Endodermal cell (in vitro differentiated cells): Measurements from ENCODE around the gene INF2. TPM values are rescaled to one million over a fixed set of nuclear protein-coding genes. Genes with fewer than 3 reads are reported as not detected.

Experiments
- DNase-seq: peaks from one replicate; pipeline ENCODE4 v3.0.0-alpha.2; 2017
- H3K27ac ChIP-seq: 2 replicates; pipeline ENCODE4 v1.5.1; 2013; ENCODE audit warnings: mild to moderate bottlenecking, low read depth, low read length, moderate library complexity
- H3K27me3 ChIP-seq: 2 replicates; pipeline ENCODE4 v1.6.1; 2013; ENCODE audit warnings: mild to moderate bottlenecking, low read length, moderate library complexity; ENCODE audit not compliant: insufficient read depth, control insufficient read depth, poor library complexity, severe bottlenecking
- H3K36me3 ChIP-seq: 2 replicates; pipeline ENCODE4 v1.7.0; 2013; ENCODE audit warnings: mild to moderate bottlenecking, low read length, moderate library complexity; ENCODE audit not compliant: control insufficient read depth, insufficient read depth
- H3K4me1 ChIP-seq: one replicate; pipeline ENCODE4 v1.7.0; 2013; ENCODE audit warnings: low read length; ENCODE audit not compliant: control insufficient read depth, insufficient read depth
- H3K4me3 ChIP-seq: 2 replicates; pipeline ENCODE4 v1.5.1; 2013; ENCODE audit warnings: mild to moderate bottlenecking, low read length, moderate library complexity
- H3K9ac ChIP-seq: 2 replicates; pipeline ENCODE4 v1.6.1; 2013; ENCODE audit warnings: mild to moderate bottlenecking, low read length, moderate library complexity; ENCODE audit not compliant: poor library complexity, severe bottlenecking; ENCODE audit errors: extremely low read depth
- H3K9me3 ChIP-seq: 2 replicates; pipeline ENCODE4 v1.6.1; 2013; ENCODE audit warnings: mild to moderate bottlenecking, low read length, moderate library complexity; ENCODE audit not compliant: control insufficient read depth
- H3K27ac Mint-ChIP-seq: 2 replicates; pipeline ENCODE4 v1.8.0; 2020; ENCODE audit warnings: mixed read lengths
- H3K27me3 Mint-ChIP-seq: 2 replicates; pipeline ENCODE4 v1.8.0; 2021; ENCODE audit warnings: mild to moderate bottlenecking, mixed read lengths; ENCODE audit not compliant: insufficient read depth
- H3K36me3 Mint-ChIP-seq: 2 replicates; pipeline ENCODE4 v1.8.0; 2020; ENCODE audit warnings: low read depth, mixed read lengths
- H3K4me1 Mint-ChIP-seq: 2 replicates; pipeline ENCODE4 v1.8.0; 2020; ENCODE audit warnings: mixed read lengths
- H3K4me3 Mint-ChIP-seq: 2 replicates; pipeline ENCODE4 v1.8.0; 2020; ENCODE audit warnings: mild to moderate bottlenecking, moderate library complexity, mixed read lengths
- H3K9me3 Mint-ChIP-seq: 2 replicates; pipeline ENCODE4 v1.8.0; 2020; ENCODE audit warnings: mild to moderate bottlenecking, mixed read lengths
- CTCF ChIP-seq: fragments of 200-600 bp; sonication (generic); conservative IDR thresholded peaks from 2 replicates; pipeline ENCODE4 v1.5.0; 2021; ENCODE audit warnings: antibody characterized with exemption, mild to moderate bottlenecking
- WGBS, 2 experiments: methylation state at CpG; one replicate each; pipeline versions ENCODE4 v1.1.5 to v1.1.7; 2013; ENCODE audit warnings: missing lambda C conversion rate in 2 of 2, mixed read lengths in 1 of 2; ENCODE audit not compliant: insufficient coverage in 1 of 2, insufficient read length in 1 of 2; 5-methylcytosine and 5-hydroxymethylcytosine counted together
- total RNA-seq, 2 donors: library from RNA; stranded (reverse); fragmentation: NEBNext Ultra II Directional in 1 of 2; extraction: Animal tissue kit (Norgen Biotek cat#: 25700) in 1 of 2; gene quantifications; 2 replicates in 1 of 2; 3 replicates in 1 of 2; pipeline ENCODE4 v1.2.1, GENCODE V29; 2021

Gene INF2
- total RNA-seq, 2 donors from 2014 or later: 99.7 to 114 TPM

DNA sequence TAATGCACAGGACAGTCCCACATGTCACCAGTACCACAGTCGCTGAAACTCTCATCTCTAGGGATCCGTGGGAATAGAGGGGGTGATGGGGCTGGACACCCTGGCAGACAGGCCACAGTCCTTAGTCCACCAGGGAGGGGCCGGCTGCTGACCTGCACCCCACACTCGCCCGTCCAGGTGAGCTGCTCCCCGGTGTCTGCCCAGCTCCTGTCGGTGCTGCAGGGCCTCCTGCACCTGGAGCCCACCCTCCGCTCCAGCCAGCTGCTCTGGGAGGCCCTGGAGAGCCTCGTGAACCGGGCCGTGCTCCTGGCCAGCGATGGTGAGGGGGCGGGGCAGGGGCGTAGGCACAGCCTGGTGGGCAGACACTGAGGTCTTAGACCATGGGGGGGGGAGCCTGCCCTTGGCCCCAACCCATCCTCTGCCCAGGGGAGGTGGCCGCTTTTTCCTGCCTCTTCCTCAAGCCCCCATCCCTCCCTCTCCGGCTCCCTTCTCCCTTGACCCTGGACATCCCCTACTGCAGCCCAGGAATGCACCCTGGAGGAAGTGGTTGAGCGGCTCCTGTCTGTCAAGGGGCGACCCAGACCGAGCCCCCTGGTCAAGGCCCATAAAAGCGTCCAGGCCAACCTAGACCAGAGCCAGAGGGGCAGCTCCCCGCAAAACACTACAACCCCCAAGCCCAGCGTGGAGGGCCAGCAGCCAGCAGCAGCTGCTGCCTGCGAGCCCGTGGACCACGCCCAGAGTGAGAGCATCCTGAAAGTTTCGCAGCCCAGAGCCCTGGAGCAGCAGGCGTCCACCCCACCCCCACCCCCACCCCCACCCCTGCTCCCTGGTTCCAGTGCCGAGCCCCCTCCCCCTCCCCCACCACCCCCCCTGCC, 17.6 kb downstream of the INF2 start:
- H3K9ac ChIP-seq: no peak overlapping the region
- H3K4me1 ChIP-seq: no peaks in the 10 kb centered on the region
- H3K4me3 Mint-ChIP-seq: no peak overlapping the region
- H3K27ac Mint-ChIP-seq: no peak overlapping the region
- H3K27ac ChIP-seq: no peak overlapping the region
- no peaks in the 10 kb centered on the region for H3K4me1 Mint-ChIP-seq
- DNase-seq: peak; percentile 59
- H3K4me3 ChIP-seq: no peak overlapping the region
- H3K27me3 Mint-ChIP-seq: no peaks in the 10 kb centered on the region
- peaks cover 38% of the 10 kb centered on the region for H3K36me3 Mint-ChIP-seq
- TF ChIP-seq CTCF: no peak
- 83 to 86% methylated on average over 15 to 22 of the region's 28 CpGs for WGBS, 2 experiments
- H3K27me3 ChIP-seq: no peaks in the 10 kb centered on the region
- H3K9me3 ChIP-seq: peaks cover 12% of the 10 kb centered on the region
- H3K9me3 Mint-ChIP-seq: peaks cover 11% of the 10 kb centered on the region
- peaks cover 32% of the 10 kb centered on the region for H3K36me3 ChIP-seq

- Histone ChIP-seq H3K27ac (no peak overlapping the region), H3K36me3 (peaks cover 29% of the 10 kb centered on the region), H3K4me1 (no peaks in the 10 kb centered on the region), H3K4me3 (no peak overlapping the region), H3K27me3 (no peaks in the 10 kb centered on the region), H3K9me3 (peaks cover 12% of the 10 kb centered on the region), H3K9ac (no peak overlapping the region)
- Mint-ChIP-seq H3K36me3 (peaks cover 30% of the 10 kb centered on the region), H3K9me3 (peaks cover 11% of the 10 kb centered on the region), H3K4me3 (no peak overlapping the region), H3K27me3 (no peaks in the 10 kb centered on the region), H3K27ac (no peak overlapping the region), H3K4me1 (no peaks in the 10 kb centered on the region)
- TF ChIP-seq CTCF: no peak
- DNase-seq: peak; percentile 59
- WGBS, 2 experiments: 76 to 83% methylated on average over 13 to 31 of the region's 34 CpGs
These were observed 18.5 kb downstream of the INF2 start for GRCh38 chr14:104707608-104708595.

DNA sequence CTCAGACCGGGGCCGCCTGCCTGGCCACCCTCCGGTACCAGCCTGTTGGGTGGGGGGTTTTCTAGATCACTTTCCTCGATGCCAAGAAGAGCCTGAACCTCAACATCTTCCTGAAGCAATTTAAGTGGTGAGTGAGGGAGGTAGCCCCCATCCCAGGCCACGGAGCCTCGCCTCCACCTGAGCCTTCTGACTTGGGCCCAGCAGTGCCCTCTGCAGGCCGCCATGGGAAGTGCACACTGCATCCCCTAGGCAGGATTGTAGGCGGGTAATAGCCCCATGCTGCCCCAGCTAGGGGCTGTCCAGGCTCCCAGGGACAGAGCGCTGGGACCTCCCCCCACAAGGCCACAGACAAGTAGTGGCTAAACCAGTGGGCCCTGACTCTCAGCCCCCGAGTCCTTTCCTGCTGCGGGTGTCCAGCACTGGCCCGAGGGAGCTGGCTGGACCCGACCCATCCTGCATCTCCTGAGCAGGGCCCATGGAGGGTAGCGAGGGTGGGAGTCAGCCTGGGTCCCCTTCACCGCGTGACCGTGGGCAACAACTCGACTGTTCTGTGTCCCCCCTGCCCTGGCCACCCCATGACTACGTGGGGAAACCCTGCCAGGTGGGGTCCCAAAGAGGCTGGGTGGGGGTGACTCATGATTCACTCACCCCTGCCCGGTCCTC, 19.3 kb downstream of the INF2 start:
- peaks cover 22% of the 10 kb centered on the region for H3K36me3 ChIP-seq
- peaks cover 12% of the 10 kb centered on the region for H3K9me3 ChIP-seq
- H3K4me1 ChIP-seq: no peaks in the 10 kb centered on the region
- Mint-ChIP-seq H3K27ac (no peak overlapping the region), H3K27me3 (no peaks in the 10 kb centered on the region), H3K9me3 (peaks cover 9% of the 10 kb centered on the region), H3K36me3 (peaks cover 26% of the 10 kb centered on the region), H3K4me1 (no peaks in the 10 kb centered on the region), H3K4me3 (no peak overlapping the region)
- no peaks in the 10 kb centered on the region for H3K27me3 ChIP-seq
- peak; percentile 96 for DNase-seq
- TF ChIP-seq CTCF: peak; percentile 99
- no peak overlapping the region for H3K9ac ChIP-seq
- no peak overlapping the region for H3K27ac ChIP-seq
- H3K4me3 ChIP-seq: no peak overlapping the region
- WGBS, 2 experiments: 51 to 56% methylated on average over 12 to 20 of the region's 20 CpGs
